Central memory CD8-positive, alpha-beta T cell (primary cell): ENCODE results near the gene SLC6A15.

Experiments used
- ATAC-seq: fragments of 150-1000 bp; cut with Tn5 transposase; replicated peaks from 2 replicates; pipeline ENCODE4 v1.10.0; 2022; ENCODE audit warnings: mild to moderate bottlenecking, moderate FRiP score, moderate number of reproducible peaks; ENCODE audit not compliant: poor library complexity, severe bottlenecking; ENCODE audit errors: extremely low read depth
- DNase-seq, 2 donors: peaks; one replicate each; pipeline ENCODE4 v3.0.0; 2021; ENCODE audit warnings: low spot score in 2 of 2
- H3K27ac Mint-ChIP-seq: one replicate; pipeline ENCODE4 v1.8.0; 2022; ENCODE audit warnings: low read depth, mild to moderate bottlenecking, moderate library complexity, mixed read lengths
- H3K27me3 Mint-ChIP-seq: one replicate; pipeline ENCODE4 v1.8.0; 2022; ENCODE audit warnings: mixed read lengths
- H3K36me3 Mint-ChIP-seq: one replicate; pipeline ENCODE4 v1.8.0; 2022; ENCODE audit warnings: mild to moderate bottlenecking, moderate library complexity, mixed read lengths; ENCODE audit not compliant: insufficient read depth
- H3K4me1 Mint-ChIP-seq: one replicate; pipeline ENCODE4 v1.8.0; 2022; ENCODE audit warnings: mixed read lengths
- H3K4me3 Mint-ChIP-seq: one replicate; pipeline ENCODE4 v1.8.0; 2022; ENCODE audit warnings: mild to moderate bottlenecking, moderate library complexity, mixed read lengths
- H3K9me3 Mint-ChIP-seq: one replicate; pipeline ENCODE4 v1.8.0; 2022; ENCODE audit warnings: mixed read lengths

Gene SLC6A15

GRCh38 chr12:84813780-84814663 is 98.6 kb downstream of the SLC6A15 start:
- Mint-ChIP-seq H3K27ac (no peak overlapping the region), H3K4me3 (no peak overlapping the region), H3K9me3 (peaks cover 6% of the 10 kb centered on the region), H3K36me3 (no peaks in the 10 kb centered on the region), H3K4me1 (no peaks in the 10 kb centered on the region), H3K27me3 (no peaks in the 10 kb centered on the region)
- ATAC-seq: no peak
- DNase-seq: no peak

- Mint-ChIP-seq H3K4me1 (no peaks in the 10 kb centered on the region), H3K27me3 (no peaks in the 10 kb centered on the region), H3K36me3 (no peaks in the 10 kb centered on the region), H3K4me3 (no peak overlapping the region), H3K27ac (no peak overlapping the region), H3K9me3 (peaks cover 16% of the 10 kb centered on the region)
- ATAC-seq (no peak), DNase-seq (no peak)
Measured at GRCh38 chr12:84811291-84811690, 101.3 kb downstream of the SLC6A15 start.

DNA sequence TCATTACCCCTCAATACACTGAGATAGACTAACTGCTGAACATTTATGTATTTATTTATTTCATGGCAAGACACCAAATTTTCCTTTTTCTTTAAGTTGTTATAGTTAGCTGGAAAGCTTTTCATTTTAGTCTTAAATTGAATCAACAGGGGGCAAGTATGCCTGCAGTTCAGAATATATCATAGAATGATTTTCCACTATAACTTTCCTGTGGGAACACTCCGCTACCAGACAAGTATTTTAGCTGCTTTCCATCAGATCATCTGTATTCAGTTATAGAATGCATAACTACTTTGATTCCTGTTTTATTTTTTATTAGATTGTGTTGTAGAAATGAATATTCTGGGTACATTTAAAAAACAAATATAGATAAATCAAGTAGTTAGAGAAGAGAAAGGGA is 102.0 kb downstream of the SLC6A15 start:
- no peak overlapping the region for H3K4me3 Mint-ChIP-seq
- ATAC-seq (no peak), DNase-seq (no peak)
- H3K4me1 Mint-ChIP-seq: no peaks in the 10 kb centered on the region
- H3K9me3 Mint-ChIP-seq: peaks cover 19% of the 10 kb centered on the region
- no peak overlapping the region for H3K27ac Mint-ChIP-seq
- H3K36me3 Mint-ChIP-seq: no peaks in the 10 kb centered on the region
- no peaks in the 10 kb centered on the region for H3K27me3 Mint-ChIP-seq
